SKM-1 treated with dmso at 0.1 percent for 144 hours (cell line): ENCODE data around the gene RPS18.

ENCODE experiments used
- DNase-seq: peaks from one replicate; lab custom pipeline; 2025; ENCODE audit not compliant: unreplicated experiment; lab: John Stamatoyannopoulos, UW

RPS18 gene

DNA sequence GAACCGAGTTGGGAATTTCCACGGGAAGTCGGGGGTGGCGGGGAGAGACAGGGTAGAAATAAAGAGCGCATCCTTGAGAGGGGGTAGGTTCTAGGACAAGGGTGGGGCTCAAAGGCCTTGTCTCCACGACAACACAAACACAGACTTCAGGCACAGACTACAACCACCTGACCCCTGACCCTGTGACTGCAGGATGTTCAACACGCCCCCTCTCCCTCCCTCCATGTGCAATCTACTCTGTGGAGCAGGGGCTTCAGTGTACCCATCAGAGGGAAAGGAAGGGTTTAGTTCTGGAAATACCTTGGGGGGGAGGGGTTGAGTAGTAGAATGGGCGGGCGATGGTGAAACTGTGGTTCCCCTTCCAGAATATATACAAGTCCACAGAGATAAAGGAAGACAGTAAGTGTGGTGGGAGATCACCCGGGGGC is 42.7 kb downstream of the RPS18 start:
- peak; percentile 68 for DNase-seq

DNA sequence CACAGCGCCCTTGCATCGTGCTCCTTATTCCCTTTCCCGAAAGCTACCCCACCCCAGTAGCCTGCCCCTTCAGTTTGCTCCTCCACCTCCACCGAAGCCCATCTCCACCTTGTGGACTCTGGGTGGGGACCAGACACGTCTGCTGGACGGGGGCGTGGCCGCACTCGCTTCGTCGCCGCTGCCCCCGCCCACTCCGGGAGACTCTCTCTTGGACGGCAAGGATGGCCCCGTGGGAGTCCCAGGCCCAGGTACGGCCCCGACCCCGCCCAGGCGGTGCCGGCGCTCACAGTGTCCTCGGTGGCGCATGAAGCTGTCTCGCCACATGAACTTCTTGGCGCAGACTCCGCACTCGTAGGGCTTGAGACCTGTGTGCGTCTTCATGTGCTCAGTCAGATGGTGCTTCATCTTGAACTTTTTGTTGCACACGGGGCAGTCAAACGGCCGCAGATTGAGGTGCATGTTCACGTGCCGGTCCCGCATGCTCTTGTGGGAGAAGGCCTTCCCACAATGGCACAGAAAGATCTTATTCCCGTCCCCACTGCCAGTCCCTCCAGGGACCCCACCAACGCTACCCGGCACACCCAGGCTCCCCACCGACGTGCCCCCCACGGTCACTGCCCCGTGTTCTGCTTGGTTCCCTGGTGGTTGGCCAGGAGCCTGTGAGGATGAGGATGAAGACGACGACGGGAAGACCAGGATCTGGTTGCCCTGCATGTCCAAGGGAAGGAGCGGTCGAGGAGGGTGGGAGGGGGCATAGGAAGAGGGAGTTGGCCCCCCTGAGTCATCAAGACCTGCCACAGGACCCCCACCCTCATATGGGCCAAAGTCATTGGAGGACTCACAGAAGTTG is 43.3 kb downstream of the RPS18 start:
- DNase-seq = no peak

DNA sequence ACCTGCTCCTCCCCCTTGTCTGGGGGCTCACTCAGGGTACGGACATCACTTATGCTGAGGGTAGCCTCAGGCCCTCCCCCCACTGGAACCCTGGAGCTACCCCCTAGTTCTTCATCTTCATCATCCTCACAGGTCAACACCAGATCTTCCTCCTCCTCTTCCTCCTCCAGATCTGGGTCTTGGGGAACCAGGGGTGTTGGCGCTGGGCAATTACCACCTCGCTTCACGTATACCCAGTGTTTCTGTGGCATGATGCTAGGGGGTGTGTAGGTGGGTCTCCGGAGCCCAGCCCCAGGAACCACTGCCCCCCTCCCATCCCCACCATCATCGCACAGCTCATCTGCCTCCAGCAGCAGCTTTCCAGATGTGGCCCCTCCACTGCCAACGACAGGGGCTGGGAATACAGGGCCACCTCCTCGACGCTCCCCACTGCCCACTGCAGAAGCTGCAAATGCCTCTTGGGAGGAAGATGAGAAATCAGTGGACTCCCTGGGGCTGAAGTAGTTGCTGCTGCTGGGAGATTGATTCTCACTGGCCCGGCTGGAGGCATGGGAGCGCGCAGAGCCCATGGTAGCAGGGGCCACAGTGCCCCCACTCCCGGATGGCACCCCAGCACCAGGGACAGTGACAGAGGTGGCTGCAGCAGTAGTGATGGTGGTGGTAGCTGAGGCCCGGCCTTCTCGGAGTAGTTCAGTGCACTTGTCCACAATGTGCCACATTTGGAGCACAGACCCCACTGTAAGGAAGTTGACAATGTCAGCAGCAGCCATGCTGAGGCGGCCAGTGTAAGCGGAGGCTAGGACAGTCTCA is 44.1 kb downstream of the RPS18 start:
- no peak for DNase-seq

DNA sequence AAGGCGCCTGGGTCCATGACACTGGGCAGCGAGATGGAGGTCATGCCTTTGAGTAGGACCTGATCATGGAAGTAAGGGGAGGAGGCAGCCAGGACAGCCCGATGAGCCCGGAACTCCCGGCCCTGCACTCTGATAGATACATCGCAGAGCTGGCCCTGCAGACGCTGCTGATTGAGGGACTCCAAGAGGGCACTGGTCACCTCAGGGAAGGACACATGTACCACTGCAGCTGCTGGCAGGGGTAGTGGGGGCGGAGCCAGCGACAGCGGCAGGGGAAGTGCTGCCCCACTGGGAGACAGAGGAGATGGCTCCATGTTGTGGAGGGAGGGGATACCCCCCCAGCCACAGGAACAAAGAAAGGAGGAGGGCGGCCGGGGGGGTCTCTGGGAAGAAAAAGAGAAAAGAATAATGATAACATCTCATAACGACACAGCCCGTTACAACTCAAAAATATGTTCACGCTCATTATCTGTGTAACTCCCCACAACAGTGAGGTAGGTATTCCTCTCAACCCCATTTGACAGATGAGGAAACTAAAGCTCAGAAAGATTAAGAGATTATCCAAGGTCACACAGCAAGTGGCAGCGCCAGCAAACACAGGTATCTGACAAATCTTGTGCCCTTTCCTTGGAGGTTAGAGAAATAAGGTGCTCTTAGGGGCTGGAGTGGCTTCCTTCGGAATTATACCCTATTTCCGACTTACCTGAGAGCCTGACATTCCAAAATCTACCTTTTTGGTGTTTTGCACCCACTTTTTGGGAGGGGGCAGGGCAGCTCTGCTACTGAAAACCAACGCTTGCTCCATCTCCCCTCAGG is 44.9 kb downstream of the RPS18 start:
- DNase-seq = no peak

DNA sequence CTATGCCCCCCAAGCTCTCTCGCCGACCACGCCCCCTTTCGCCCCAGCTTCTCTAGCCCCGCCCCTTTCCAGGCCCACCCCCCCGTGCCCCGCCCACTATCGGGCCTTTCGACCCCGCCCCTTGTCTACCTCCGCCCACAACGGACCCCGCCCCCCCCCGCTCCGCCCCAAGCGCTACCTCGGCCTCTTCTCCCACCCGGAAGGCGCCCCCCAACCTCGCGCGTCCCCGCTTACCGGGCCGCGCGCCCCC is 45.5 kb downstream of the RPS18 start:
- DNase-seq = no peak

DNA sequence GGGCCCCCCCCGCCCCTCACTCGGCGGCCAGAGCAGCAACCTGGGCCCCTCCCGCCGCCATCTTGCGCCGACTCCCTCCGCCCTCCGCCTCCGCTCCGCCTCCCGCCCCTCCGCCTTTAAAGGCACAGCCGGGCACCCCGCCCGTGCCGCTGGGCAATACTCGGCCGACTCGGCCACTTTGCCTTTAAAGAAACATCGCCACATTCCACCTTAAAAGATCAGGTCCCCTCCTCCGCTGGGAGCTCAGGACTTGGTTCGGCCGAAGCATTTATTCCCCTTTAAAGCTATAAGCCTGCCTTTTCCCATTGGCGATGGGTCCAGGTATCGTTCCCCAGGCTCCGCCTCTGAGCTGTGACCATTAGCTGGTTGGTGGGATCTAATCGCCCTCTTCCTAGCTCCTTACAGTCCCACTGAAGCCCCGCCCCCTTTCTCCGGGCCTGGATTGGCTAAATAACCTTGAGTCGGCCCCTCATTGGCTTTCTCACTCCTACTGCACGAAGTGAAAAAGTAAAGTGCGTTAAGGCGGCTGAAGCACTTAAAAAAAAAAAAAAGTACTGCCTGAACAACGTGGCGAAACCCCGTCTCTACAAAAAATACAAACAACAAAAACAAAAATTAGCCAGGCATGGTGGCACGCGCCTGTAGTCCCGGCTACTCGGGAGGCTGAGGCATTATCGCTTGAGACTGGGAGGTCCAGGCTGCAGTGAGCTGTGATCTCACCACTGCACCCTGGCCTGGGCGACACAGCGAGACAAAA is 46.0 kb downstream of the RPS18 start, which contains the start of gene ZBTB22:
Gene ZBTB22 (minus strand): TSS at position 76 of the 757 bp plus-strand sequence. CDS start 828 bp downstream, outside the sequence.
- peak; percentile 98 for DNase-seq

DNA sequence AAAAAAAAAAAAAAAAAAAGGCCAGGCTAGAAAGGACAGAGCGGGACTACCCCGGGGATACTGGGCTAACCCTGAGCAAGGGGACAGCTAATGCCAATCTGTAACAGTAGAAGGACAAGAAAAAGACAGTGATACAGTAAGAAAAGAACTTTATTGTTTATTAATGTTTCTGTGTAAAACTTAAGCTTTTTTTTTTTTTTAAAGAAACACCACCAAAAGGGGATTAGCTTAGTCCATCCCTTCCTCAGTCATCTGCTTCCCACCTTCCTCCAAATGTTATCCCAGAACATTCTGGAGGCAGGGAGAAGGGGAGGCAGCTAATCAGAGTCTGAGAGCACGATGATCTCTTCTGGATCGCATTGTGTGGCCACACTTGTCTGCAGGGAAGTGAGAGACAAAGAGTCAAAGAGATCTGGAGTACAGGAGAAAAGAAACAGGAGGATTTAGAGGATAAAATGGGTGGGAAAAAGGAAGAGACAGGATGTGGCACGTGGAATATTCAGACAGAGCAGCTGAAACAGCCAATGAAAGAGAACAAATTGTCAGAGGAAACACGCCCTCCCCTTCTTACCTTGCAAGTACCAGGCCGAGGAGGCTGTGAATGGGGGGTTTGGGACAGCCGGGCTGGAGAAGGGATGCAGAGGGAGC is 46.7 kb downstream of the RPS18 start:
- no peak for DNase-seq

DNA sequence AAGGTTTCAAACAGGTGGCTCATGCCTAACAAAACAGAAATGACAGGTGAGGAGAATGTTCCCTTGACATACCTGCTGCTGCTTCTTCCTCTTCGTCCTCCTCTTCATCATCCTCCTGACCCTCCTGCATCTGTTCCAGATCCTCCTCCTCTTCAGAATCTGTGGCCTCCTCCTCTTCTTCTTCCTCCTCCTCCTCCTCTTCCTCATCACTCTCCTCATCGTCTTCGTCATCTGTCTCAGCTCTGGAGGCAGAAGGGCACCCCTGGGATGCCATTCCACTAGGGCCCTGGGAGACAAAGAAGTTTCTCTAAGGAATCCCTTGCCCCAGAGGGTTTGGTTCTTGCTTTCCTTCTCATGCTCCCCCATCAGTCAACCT is 48.1 kb downstream of the RPS18 start:
- DNase-seq = no peak

DNA sequence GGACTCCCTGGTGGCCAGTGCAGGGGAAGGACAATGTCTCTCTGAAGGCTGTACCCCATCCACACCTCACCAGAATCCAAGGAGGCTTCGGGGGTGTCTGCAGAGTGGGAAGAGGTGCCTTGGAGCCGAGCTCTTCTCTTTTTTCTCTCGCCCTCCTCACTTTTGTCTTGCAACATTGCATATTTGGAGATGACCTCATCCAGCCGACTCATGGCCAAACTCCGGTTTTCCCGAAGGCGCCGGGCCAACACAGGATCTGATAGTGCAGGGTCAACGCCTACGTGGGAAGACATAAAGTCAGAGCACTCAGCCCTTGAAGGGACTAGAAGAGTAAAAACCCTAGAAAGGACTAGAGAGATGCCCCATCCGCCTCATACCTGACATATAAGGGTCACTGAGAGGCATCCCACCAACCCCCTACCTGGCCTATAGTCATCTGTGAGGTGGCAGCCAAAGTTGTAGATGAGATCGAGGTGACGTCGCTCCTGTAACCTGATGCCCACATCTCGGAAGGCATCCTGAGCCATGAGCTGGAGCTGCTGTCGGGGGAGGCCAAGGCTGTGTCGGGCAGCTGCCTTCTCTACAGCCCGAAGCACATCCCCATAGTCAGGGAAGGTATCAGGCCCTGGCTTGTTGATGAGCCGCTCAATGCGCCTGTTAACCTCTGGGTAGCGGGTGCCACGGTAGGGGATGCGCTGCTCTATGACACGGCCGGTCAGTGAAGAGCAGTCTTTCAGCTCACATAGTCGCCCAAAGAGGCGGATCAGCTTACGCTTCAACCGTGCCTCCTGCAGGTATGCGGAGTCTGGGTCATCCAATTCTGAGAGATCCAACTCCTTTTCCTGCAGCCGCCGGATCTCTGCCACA is 48.7 kb downstream of the RPS18 start:
- no peak for DNase-seq

DNA sequence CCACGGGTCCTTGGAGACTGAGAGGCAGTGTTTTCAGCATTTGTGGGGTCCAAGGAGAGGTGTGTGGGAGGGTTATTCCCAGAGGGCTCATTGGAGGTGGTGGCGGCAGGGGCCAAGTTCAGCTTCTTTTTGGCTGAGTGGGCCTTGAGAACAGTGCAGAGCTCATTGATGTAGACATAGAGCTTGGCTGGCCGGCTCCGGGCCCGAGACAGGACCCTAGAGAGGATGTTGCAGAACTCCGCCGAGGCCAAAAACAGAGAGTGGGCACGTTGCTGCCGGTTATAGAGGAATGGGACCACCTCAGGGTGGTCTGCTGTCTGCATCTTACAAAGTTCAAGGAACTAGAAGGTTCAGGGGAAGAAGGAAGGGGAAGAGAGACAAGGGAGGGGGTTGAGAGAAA is 49.4 kb downstream of the RPS18 start:
- no peak for DNase-seq

DNA sequence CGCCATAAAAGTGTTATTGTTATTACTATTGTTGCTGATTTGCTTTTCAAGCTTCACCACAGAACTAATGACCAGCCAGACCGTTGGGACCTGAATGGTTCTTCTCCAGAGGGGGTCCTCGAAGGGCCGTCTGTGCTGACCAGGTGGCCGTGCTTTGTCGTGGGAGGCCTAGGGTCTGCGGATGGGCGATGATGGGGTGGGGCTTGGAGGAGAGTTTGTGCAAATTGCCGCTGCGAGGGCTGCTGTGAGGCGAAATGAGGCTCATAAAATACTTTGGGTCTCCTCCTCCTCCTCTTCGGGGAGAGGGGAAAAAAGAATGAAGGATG is 51.7 kb downstream of the RPS18 start:
- no peak for DNase-seq

DNA sequence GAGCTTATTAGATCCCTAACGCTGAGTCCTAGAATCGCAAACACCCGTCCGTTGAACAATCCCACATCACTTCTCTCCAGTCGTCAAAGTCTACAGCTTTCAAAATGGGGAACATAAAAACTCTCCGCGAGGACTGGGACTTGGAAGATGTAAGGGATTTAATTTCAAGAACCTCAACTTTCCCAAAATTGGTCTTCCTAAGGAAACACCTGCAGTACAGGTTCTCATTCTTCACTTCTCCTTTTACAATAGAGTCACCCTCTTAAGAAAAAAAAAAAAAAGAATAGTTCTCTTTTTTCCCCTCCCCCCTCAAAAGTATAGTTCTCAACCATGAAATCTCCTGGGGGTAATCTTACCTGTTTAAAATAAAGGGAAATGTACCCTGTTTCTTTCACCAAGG is 52.2 kb downstream of the RPS18 start:
- peak; percentile 9 for DNase-seq
